Measurements from ENCODE around the gene SULF2. TPM values are rescaled to one million over a fixed set of nuclear protein-coding genes. Genes with fewer than 3 reads are reported as not detected.

Gene SULF2
- total RNA-seq, 1 experiment from 2014 or later: 13.0 TPM

- TF ChIP-seq SIN3A (IDR thresholded peaks at IDR 0.05; ENCODE audit: low read depth): no peak
Observed at GRCh38 chr20:47736570-47737152, 48.6 kb downstream of the SULF2 start (continued).

DNA sequence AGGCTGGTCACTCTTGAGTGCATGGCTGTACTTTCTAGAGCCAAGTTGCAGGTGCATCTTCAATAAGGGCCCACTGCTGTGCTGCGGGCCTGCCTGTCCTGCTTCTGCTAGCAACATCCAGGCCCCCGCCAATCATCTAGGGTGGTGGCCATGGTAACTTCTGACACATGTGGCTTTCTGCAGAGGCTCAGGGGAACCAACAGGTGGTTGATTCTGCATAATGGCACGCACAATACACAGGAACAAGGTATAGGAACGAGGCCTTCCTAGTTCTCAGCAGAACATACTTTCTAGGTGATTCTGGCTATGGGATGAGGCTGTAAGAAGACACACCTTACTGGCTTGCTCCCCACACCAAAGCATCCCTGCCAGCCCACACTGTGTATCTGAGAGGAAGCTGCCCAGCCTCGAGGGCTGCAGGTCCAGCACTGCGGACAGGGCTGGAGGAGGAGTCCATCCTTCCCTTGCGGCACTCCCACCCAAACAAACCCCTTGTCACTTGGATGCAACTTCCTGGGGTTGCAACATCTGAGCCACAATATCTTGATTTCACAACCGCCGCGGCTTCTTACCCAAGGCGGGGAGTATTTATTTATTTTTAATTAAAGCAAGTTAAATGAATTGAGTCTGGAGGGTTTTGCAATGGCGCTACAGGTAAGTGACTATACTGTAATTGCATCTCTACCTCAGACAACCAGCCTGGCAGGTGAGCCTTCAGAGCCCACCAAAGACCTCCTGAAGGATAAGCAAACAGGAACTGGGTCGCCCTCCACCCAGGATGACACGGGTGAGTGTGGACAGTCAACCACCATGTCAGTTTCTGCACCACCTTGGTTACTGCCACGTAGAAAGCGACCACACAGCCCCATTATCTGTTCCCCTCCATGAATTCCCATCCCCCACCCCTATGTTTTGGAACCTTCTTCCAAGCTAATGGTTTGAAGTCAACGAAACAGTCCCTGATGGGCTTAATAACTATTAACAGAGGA lies 49.6 kb downstream of the SULF2 start:
- Histone ChIP-seq H3K4me3 (replicated peaks in 1 of 2; ENCODE audit: low read depth in 1 of 2, low read length in 2 of 2) (no peak overlapping the region), H3K4me1 (ENCODE audit: control insufficient read depth in 1 of 2, insufficient read depth in 2 of 2, low read length in 2 of 2) (no peaks in the 10 kb centered on the region), H3K9me2 (ENCODE audit: insufficient read depth) (no peaks in the 10 kb centered on the region), H3K27ac (ENCODE audit: low read depth, low read length) (no peak overlapping the region), H3K27me3 (ENCODE audit: insufficient read depth, low read length) (no peaks in the 10 kb centered on the region), H3K36me3 (ENCODE audit: control insufficient read depth in 1 of 2, insufficient read depth in 2 of 2, low read length in 2 of 2) (no peaks in the 10 kb centered on the region), H2AFZ (ENCODE audit: low read depth, low read length, poor library complexity, severe bottlenecking) (no peak overlapping the region), H3K79me2 (ENCODE audit: insufficient read depth, low read length) (no peaks in the 10 kb centered on the region), H4K20me1 (ENCODE audit: insufficient read depth) (no peaks in the 10 kb centered on the region), H3K9ac (ENCODE audit: low read length) (no peak overlapping the region), H3K4me2 (ENCODE audit: low read length) (no peak overlapping the region), H3K9me3 (ENCODE audit: control insufficient read depth in 1 of 2, insufficient read depth in 1 of 2, low read depth in 1 of 2, low read length in 2 of 2) (no peaks in the 10 kb centered on the region)
- intact Hi-C loops (cut with micrococcal nuclease): no loop called here
- ATAC-seq (no peak), DNase-seq (ENCODE audit: low read depth, low spot score) (no peak)
- ChIA-PET CTCF (no interaction called here), RAD21 (ENCODE audit: low non-redundant PET in 1 of 2, low total read pairs in 2 of 2, uncharacterized antibody in 2 of 2, unreplicated experiment in 2 of 2) (no interaction called here), POLR2A (no interaction called here)
- no TSS peak for BruUV-seq (replicated peaks)
- no peak for TF ChIP-seq EZH2phosphoT487 (IDR thresholded peaks at IDR 0.05; ENCODE audit: borderline replicate concordance)
- TF ChIP-seq EGR1 (IDR thresholded peaks at IDR 0.05; ENCODE audit: low read depth): no peak
- TF ChIP-seq, protein P1, sequence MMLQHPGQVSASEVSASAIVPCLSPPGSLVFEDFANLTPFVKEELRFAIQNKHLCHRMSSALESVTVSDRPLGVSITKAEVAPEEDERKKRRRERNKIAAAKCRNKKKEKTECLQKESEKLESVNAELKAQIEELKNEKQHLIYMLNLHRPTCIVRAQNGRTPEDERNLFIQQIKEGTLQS (IDR thresholded peaks at IDR 0.05): no peak
- TF ChIP-seq SP1 (IDR thresholded peaks at IDR 0.05; ENCODE audit: low read depth): no peak
- TF ChIP-seq RAD21 (IDR thresholded peaks at IDR 0.05; ENCODE audit: low read depth): no peak

DNA sequence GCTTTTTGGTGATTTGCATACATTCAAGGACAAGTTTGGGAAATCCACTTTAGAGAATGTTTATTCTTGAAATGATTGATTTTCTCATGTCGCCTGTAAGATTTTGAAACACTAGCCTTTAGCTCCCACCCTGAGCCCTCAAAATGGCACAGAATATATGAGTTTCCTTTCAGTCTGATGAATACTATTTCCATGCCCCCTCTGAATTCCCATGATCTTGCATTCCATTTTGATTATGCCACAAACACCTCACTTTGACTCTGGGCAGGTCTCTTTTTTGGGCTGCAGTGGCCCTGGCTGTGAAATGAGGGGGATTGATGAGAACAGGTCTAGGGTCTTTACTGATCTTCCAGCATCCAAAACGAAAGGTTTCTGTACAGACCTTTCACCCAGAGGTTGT lies 50.4 kb downstream of the SULF2 start:
- Histone ChIP-seq H4K20me1 (ENCODE audit: insufficient read depth) (no peaks in the 10 kb centered on the region), H3K4me1 (ENCODE audit: control insufficient read depth in 1 of 2, insufficient read depth in 2 of 2, low read length in 2 of 2) (no peaks in the 10 kb centered on the region), H3K4me2 (ENCODE audit: low read length) (no peak overlapping the region), H3K4me3 (replicated peaks in 1 of 2; ENCODE audit: low read depth in 1 of 2, low read length in 2 of 2) (no peak overlapping the region), H3K36me3 (ENCODE audit: control insufficient read depth in 1 of 2, insufficient read depth in 2 of 2, low read length in 2 of 2) (no peaks in the 10 kb centered on the region), H2AFZ (ENCODE audit: low read depth, low read length, poor library complexity, severe bottlenecking) (no peak overlapping the region), H3K9ac (ENCODE audit: low read length) (no peak overlapping the region), H3K9me2 (ENCODE audit: insufficient read depth) (no peaks in the 10 kb centered on the region), H3K27ac (ENCODE audit: low read depth, low read length) (no peak overlapping the region), H3K9me3 (ENCODE audit: control insufficient read depth in 1 of 2, insufficient read depth in 1 of 2, low read depth in 1 of 2, low read length in 2 of 2) (no peaks in the 10 kb centered on the region), H3K79me2 (ENCODE audit: insufficient read depth, low read length) (no peaks in the 10 kb centered on the region), H3K27me3 (ENCODE audit: insufficient read depth, low read length) (no peaks in the 10 kb centered on the region)
- no TSS peak for BruUV-seq (replicated peaks)
- TF ChIP-seq ELF1 (IDR thresholded peaks at IDR 0.05; ENCODE audit: borderline replicate concordance, low read depth): no peak
- no peak for TF ChIP-seq TCF7L2 (IDR thresholded peaks at IDR 0.05; ENCODE audit: borderline replicate concordance, extremely low read depth, insufficient read depth, insufficient read length)
- no peak for TF ChIP-seq FOSL1 (IDR thresholded peaks at IDR 0.05; ENCODE audit: low read depth)
- no peak for TF ChIP-seq EZH2phosphoT487 (IDR thresholded peaks at IDR 0.05; ENCODE audit: borderline replicate concordance)
- TF ChIP-seq ZNF274 (IDR thresholded peaks at IDR 0.05; ENCODE audit: low read depth, low read length): no peak
- no peak for TF ChIP-seq CBX3 (IDR thresholded peaks at IDR 0.05; ENCODE audit: low read depth)
- TF ChIP-seq MAX (IDR thresholded peaks at IDR 0.05): no peak
- TF ChIP-seq RAD21 (IDR thresholded peaks at IDR 0.05; ENCODE audit: low read depth): no peak
- no peak for TF ChIP-seq YY1 (IDR thresholded peaks at IDR 0.05; ENCODE audit: extremely low read depth, insufficient replicate concordance, low read depth, low read length)
- no peak for TF ChIP-seq EZH2 (IDR thresholded peaks at IDR 0.05)
- no peak for TF ChIP-seq JUND (IDR thresholded peaks at IDR 0.05)
- TF ChIP-seq, protein P2, sequence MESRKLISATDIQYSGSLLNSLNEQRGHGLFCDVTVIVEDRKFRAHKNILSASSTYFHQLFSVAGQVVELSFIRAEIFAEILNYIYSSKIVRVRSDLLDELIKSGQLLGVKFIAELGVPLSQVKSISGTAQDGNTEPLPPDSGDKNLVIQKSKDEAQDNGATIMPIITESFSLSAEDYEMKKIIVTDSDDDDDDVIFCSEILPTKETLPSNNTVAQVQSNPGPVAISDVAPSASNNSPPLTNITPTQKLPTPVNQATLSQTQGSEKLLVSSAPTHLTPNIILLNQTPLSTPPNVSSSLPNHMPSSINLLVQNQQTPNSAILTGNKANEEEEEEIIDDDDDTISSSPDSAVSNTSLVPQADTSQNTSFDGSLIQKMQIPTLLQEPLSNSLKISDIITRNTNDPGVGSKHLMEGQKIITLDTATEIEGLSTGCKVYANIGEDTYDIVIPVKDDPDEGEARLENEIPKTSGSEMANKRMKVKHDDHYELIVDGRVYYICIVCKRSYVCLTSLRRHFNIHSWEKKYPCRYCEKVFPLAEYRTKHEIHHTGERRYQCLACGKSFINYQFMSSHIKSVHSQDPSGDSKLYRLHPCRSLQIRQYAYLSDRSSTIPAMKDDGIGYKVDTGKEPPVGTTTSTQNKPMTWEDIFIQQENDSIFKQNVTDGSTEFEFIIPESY (IDR thresholded peaks at IDR 0.05; ENCODE audit: extremely low read depth, insufficient replicate concordance, low read length): no peak
- no peak for ATAC-seq
- RAD21 ChIA-PET (ENCODE audit: low non-redundant PET in 1 of 2, low total read pairs in 2 of 2, uncharacterized antibody in 2 of 2, unreplicated experiment in 2 of 2): no interaction called here
- no peak for DNase-seq (ENCODE audit: low read depth, low spot score)
- intact Hi-C loops (cut with micrococcal nuclease): no loop called here
- CTCF ChIA-PET: interaction anchor here (1.3 kb wide), 1 partner anchor 9 kb away, joined by 3 read pairs; no protein-coding TSS in a partner anchor
- POLR2A ChIA-PET: no interaction called here
